GM06990 (cell line): ENCODE measurements around the gene TPPP.
"Not testable (repeated sequence)": the region's sequence is repeated elsewhere in the genome, so short reads cannot be mapped to it uniquely, and the experiment has no call there.

ENCODE experiments used
- DNase-seq: peaks from one replicate; pipeline ENCODE4 v3.0.0-alpha.2; 2011; ENCODE audit not compliant: insufficient read length; ENCODE audit errors: extremely low read depth
- H3K27me3 ChIP-seq: replicated peaks from 2 replicates; pipeline ENCODE4 v1.6.0; 2011; ENCODE audit warnings: low read length; ENCODE audit not compliant: control insufficient read depth, insufficient read depth
- H3K36me3 ChIP-seq: 2 replicates; pipeline ENCODE4 v1.5.1; 2011; ENCODE audit warnings: low read length; ENCODE audit not compliant: control insufficient read depth, insufficient read depth
- H3K4me3 ChIP-seq: replicated peaks from 2 replicates; pipeline ENCODE4 v1.5.1; 2011; ENCODE audit warnings: low read depth, mild to moderate bottlenecking, control low read depth, low read length
- CTCF ChIP-seq: IDR thresholded peaks from 2 replicates; pipeline ENCODE4 v1.5.1; 2011; ENCODE audit warnings: low read length, control low read depth, mild to moderate bottlenecking, inconsistent platforms; ENCODE audit not compliant: insufficient read depth, poor library complexity, severe bottlenecking

TPPP gene

DNA sequence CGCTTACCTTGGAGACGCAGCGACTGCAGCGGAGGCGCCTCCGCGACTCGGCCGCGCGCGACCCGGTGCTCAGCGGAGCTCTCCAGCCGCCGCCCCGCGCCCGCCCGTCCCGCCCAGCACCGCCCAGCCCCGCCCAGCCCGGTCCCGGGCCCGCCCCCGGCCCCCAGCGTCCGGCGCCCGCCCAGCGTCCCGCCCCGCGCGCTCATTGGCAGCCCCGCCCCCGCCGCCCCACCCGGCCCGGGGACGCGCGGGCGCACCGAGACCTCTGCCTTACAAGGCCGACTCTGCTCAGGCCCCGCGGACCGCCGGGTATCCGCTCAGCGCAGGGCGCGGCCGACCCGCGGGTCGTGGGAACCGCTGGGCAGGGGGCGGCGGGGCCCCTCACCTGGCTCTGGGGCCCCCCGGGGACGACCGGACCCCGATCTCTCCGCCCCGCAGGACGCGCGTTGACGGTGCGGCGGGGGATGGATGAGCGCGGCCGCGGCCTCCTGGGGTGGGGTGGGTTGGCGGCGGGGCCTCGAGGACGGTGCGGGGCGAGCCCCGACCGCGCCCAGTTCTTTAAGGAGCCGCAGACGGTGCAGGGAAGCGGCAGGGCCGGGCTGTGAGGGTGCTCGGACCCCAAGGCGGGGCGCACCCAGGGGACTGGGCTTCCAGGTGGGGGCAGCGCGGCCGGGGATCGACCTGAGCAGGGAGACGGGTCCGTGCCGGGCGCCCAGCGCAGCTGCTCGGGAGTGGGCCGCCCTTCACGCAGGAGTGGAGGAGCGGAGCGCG, at the start of gene TPPP:
TPPP (minus strand) TSS at position 82 of the 771 bp plus-strand sequence. CDS start 15,292 bp downstream, outside the sequence.
- H3K4me3 ChIP-seq = peak within 1 kb of the TSS; percentile 22; the same call in 1 of the 2 replicates
- not testable (repeated sequence) for H3K36me3 ChIP-seq, H3K27me3 ChIP-seq
- peak; percentile 58 for DNase-seq

DNA sequence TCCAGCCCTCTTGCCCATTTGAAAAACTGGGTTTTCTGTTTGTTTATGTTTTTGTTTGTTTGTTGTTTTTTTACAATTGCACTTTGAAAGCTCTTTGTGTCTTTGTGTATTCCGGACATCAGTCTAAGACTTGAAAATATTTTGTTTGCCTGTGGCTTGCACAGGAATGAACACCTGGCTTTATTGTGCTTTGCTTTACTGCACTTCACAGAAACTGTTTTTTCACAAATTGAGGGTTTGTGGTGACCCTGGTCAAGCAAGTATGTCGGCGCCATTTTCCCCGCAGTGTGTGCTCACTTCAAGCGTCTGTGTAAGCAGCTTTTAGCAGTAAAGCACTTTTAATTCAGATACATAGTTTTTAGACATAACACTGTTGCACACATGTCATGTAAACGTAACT, 49.1 kb upstream of the TPPP start:
- H3K4me3 ChIP-seq, H3K36me3 ChIP-seq, DNase-seq, H3K27me3 ChIP-seq: not testable (repeated sequence)

- not testable (repeated sequence) for DNase-seq, H3K4me3 ChIP-seq
Measured at GRCh38 chr5:734145-734544, 41.0 kb upstream of the TPPP start.

DNA sequence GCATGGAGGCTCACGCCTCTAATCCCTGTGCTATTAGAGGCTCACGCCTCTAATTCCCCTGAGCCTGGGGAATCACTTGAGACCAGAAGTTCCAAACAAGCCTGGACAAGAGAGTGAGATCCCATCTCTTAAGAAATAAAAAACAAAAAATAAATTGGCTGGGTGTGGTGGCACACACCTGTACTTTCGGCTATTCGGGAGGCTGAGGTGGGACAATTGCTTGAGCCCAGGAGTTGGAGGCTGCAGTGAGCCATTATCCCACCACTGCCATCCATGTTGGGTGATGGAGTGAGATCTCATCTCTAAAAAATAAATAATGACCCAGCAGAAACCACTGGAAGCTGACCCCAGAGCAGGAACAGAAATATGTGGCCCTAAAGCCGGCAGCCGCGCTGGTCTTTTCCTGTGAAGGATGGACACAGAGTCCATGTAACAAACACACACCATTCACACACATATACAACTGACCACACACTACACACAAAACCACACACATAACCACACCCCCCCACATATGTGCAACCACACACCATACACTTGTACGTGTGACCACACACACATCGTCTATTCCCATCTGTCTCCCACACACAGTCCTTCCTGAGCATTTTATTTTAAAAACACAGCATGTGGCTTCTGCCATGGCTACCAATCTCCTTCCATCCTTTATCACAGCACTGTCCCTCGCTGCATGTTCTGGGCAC, 39.8 kb upstream of the TPPP start:
- DNase-seq, H3K36me3 ChIP-seq, H3K4me3 ChIP-seq, H3K27me3 ChIP-seq: not testable (repeated sequence)

More at GRCh38 chr5:734145-734544, 41.0 kb upstream of the TPPP start:
- H3K36me3 ChIP-seq, H3K27me3 ChIP-seq: not testable (repeated sequence)

DNA sequence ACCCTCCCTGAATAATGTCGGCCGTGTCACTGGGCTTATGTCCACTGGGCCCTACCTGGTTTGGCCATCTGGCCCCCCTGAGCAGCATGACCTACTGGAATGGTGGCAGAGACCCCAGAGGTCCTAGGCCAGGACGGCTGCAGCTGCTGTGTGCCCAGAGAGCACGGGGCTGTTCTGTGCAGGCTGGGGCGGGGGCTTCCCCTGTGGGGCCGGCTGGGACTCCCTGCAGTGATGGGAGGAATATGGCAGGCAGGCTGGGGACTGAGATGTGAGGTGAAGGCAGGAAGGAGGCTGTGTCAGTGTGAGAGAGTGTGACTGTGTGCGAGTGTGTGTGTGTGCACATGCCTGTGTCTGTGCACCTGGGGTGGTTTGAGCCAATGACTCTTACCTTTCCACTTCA, 36.1 kb upstream of the TPPP start:
- H3K27me3 ChIP-seq, H3K4me3 ChIP-seq, H3K36me3 ChIP-seq, DNase-seq: not testable (repeated sequence)

- H3K4me3 ChIP-seq, H3K36me3 ChIP-seq, DNase-seq, H3K27me3 ChIP-seq: not testable (repeated sequence)
Measured at GRCh38 chr5:727087-727486, 33.9 kb upstream of the TPPP start.

GRCh38 chr5:723865-724264, 30.7 kb upstream of the TPPP start:
- H3K36me3 ChIP-seq, DNase-seq, H3K27me3 ChIP-seq, H3K4me3 ChIP-seq: not testable (repeated sequence)

- not testable (repeated sequence) for DNase-seq, H3K4me3 ChIP-seq, H3K36me3 ChIP-seq, H3K27me3 ChIP-seq
Measured at GRCh38 chr5:723309-723708, 30.2 kb upstream of the TPPP start.

GRCh38 chr5:719379-719778, 26.2 kb upstream of the TPPP start:
- DNase-seq, H3K36me3 ChIP-seq, H3K4me3 ChIP-seq, H3K27me3 ChIP-seq: not testable (repeated sequence)

DNA sequence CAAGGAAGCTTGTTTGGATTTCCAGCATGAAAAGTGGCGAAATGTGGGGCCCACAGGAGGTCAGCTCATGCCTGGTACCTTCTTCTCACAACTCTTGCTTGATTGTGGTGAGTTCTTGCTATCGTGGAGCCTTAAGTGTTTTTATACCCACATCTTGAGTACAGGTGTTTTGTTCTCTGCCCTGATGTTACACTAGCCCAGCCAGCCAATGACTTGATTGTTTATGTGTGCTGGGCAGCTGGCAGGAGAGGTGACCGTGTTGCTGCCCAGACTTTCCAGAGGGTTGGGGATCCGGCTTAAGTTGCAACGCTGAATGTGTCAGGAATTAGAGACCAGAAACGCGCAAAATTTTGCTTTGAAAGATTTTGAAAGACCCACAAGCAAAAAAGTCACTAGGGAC, 24.0 kb upstream of the TPPP start:
- H3K36me3 ChIP-seq = no peaks in the 10 kb centered on the region
- no peak for DNase-seq
- no peaks in the 10 kb centered on the region for H3K27me3 ChIP-seq
- no peak overlapping the region for H3K4me3 ChIP-seq
- no peak for TF ChIP-seq CTCF

DNA sequence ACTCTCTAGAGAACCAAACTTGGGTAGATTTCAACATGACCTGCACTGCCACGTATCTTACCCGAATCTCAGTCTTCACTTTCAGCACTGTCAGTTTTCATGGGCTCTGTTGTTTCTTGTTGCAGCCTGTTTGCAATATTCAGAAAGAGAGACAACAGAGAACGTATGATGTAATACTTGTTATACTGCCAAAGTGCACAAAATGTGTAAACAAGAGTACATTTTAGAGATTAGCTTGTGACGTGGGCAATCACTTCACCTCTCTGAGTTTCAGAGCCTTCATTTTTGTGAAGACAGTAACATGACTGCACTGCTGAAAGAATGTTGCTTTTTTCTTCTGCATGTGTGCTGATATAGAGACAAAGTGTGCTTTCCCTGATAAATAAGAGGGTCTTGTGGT, 23.6 kb upstream of the TPPP start:
- not testable (repeated sequence) for DNase-seq, H3K36me3 ChIP-seq, H3K4me3 ChIP-seq, H3K27me3 ChIP-seq

DNA sequence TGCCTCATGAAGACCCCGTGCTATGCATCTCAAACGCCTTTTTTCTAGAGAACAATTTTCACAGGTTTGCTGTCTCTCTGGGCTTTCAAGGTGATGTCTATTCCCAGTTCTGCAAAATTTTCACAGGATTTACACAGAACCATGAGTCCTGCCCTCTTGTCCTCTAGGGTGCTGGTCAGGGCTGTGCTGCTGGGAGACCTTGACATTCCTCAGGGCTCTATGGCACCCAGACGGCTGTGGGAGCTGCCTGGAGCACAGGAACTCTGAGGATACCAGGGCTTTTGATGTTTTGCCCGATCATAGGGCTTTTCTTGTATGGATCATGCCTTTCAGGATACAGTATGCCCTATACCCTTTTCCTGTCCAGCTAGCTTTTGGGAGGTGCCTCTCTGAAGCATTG, 22.5 kb upstream of the TPPP start:
- not testable (repeated sequence) for H3K36me3 ChIP-seq, H3K4me3 ChIP-seq, H3K27me3 ChIP-seq, DNase-seq

- H3K27me3 ChIP-seq, DNase-seq, H3K36me3 ChIP-seq, H3K4me3 ChIP-seq: not testable (repeated sequence)
Measured at GRCh38 chr5:714215-715118, 21.3 kb upstream of the TPPP start.
